Uterus (tissue), 4 donors: ENCODE measurements around the gene RHOA. TPM values are rescaled to one million over a fixed set of nuclear protein-coding genes. Genes with fewer than 3 reads are reported as not detected.

Experiments
- DNase-seq, 2 donors: peaks; one replicate each; pipeline ENCODE4 v3.0.0-alpha.2; 2019 to 2020
- H3K27ac ChIP-seq, 2 donors: fragments of 200-600 bp; sonication (generic); 1 replicate in 1 of 2; 2 replicates in 1 of 2; pipeline ENCODE4 v1.5.1; 2016 to 2018
- H3K27me3 ChIP-seq, 2 donors: fragments of 200-600 bp; sonication (generic); one replicate each; pipeline ENCODE4 v1.5.1; 2018 to 2019; ENCODE audit warnings: control low read depth in 1 of 2
- H3K36me3 ChIP-seq, 2 donors: fragments of 200-600 bp; sonication (generic); one replicate each; pipeline ENCODE4 v1.5.1; 2019; ENCODE audit warnings: control low read depth in 1 of 2
- H3K4me1 ChIP-seq, 2 donors: fragments of 200-600 bp; sonication (generic); one replicate each; pipeline ENCODE4 v1.5.1; 2018 to 2019; ENCODE audit warnings: control low read depth in 1 of 2
- H3K4me3 ChIP-seq, 2 donors: fragments of 200-600 bp; sonication (generic); 1 replicate in 1 of 2; 2 replicates in 1 of 2; pipeline ENCODE4 v1.5.1; 2018 to 2019; ENCODE audit warnings: mild to moderate bottlenecking in 1 of 2
- H3K9me3 ChIP-seq, 2 donors: fragments of 200-600 bp; sonication (generic); one replicate each; pipeline ENCODE4 v1.5.1; 2019; ENCODE audit warnings: control low read depth in 1 of 2
- POLR2A ChIP-seq, 2 donors: fragments of 450-650 bp; IDR thresholded peaks; one replicate each; pipeline ENCODE4 v1.6.1; 2016; ENCODE audit warnings: antibody characterized with exemption in 2 of 2, mild to moderate bottlenecking in 1 of 2, moderate library complexity in 1 of 2
- intact Hi-C: fragments of 100-400 bp; cut with DNase I; formaldehyde crosslinking; loops from one replicate; pipeline ENCODE4 v1.15.1; 2023; ENCODE audit warnings: low total_unique reads
- total RNA-seq, 4 donors: library from RNA; depleted of rRNA in 3 of 4; stranded (reverse); fragments of >200 nt in 3 of 4; gene quantifications; one replicate each; pipeline versions ENCODE4 v1.1.0 to v1.2.4, GENCODE V29; 2014 to 2023
- TF ChIP-seq, protein P1 (sequence below), 4 experiments: fragments of 200-600 bp in 2 of 4; fragments of 450-650 bp in 2 of 4; sonication (generic) in 2 of 4; IDR thresholded peaks; one replicate each; pipeline ENCODE4 v1.5.1; 2016 to 2019; ENCODE audit warnings: antibody characterized with exemption in 4 of 4, mild to moderate bottlenecking in 2 of 4, moderate library complexity in 1 of 4
- donor health status: DM: yes; HTN: yes; CAD: no.

Gene RHOA
- total RNA-seq, 4 donors from 2014 or later = 282 to 493 (median 419) TPM

DNA sequence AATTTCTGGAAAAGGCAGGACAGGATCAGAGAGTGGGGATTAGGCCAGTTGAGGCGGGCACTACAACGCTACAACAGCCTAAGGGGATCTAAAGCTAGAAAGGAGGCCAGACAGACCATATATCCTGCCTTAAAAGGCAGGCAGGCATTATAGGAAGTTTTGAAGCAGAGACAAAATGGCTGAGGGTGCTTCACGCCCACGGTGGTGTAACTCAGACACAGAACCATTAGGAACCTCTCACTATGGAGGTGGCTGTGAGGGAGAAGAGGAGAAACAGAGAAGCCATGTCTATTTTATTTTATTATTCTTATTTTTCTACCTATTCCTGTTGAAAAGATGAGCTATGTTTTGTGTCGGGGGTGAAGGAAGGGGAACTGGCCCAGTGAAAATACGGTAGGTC is 69.8 kb downstream of the RHOA start:
- Histone ChIP-seq H3K36me3 (no peaks in the 10 kb centered on the region), H3K27ac (peak overlapping the region; percentile 47 to 90), H3K9me3 (no peaks in the 10 kb centered on the region), H3K4me3 (no peak overlapping the region), H3K27me3 (no peaks in the 10 kb centered on the region), H3K4me1 (peaks cover 0 to 6% of the 10 kb centered on the region in 2 donors)
- intact Hi-C loops = no loop called here
- TF ChIP-seq, protein P1, sequence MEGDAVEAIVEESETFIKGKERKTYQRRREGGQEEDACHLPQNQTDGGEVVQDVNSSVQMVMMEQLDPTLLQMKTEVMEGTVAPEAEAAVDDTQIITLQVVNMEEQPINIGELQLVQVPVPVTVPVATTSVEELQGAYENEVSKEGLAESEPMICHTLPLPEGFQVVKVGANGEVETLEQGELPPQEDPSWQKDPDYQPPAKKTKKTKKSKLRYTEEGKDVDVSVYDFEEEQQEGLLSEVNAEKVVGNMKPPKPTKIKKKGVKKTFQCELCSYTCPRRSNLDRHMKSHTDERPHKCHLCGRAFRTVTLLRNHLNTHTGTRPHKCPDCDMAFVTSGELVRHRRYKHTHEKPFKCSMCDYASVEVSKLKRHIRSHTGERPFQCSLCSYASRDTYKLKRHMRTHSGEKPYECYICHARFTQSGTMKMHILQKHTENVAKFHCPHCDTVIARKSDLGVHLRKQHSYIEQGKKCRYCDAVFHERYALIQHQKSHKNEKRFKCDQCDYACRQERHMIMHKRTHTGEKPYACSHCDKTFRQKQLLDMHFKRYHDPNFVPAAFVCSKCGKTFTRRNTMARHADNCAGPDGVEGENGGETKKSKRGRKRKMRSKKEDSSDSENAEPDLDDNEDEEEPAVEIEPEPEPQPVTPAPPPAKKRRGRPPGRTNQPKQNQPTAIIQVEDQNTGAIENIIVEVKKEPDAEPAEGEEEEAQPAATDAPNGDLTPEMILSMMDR (IDR thresholded peaks at IDR 0.05) = no peak
- TF ChIP-seq POLR2A (IDR thresholded peaks at IDR 0.05) = no peak
- DNase-seq = no peak

- H3K4me1 ChIP-seq = peaks cover 0 to 6% of the 10 kb centered on the region in 2 donors
- intact Hi-C loops = no loop called here
- TF ChIP-seq, protein P1 (IDR thresholded peaks at IDR 0.05) = peak; percentile 50 to 79 (median 64)
- peak; percentile 68 to 76 for TF ChIP-seq POLR2A (IDR thresholded peaks at IDR 0.05)
These were observed 71.6 kb downstream of the RHOA start, which contains the start of gene USP4 for GRCh38 chr3:49339941-49340800. TSS of gene USP4 (minus strand) at chr3:49340053. CDS start at chr3:49340024, 29 bp downstream.

GRCh38 chr3:49339581-49339940 is 72.2 kb downstream of the RHOA start:
- Histone ChIP-seq H3K27ac (peak overlapping the region; percentile 90 to 95), H3K9me3 (no peaks in the 10 kb centered on the region), H3K4me1 (peaks cover 0 to 6% of the 10 kb centered on the region in 2 donors), H3K36me3 (no peaks in the 10 kb centered on the region), H3K4me3 (peak overlapping the region; percentile 74 to 90), H3K27me3 (no peaks in the 10 kb centered on the region)
- intact Hi-C loops = no loop called here
- no peak for TF ChIP-seq POLR2A (IDR thresholded peaks at IDR 0.05)
- TF ChIP-seq, protein P1 (IDR thresholded peaks at IDR 0.05) = no peak
- peak; percentile 24 to 34 for DNase-seq

More at GRCh38 chr3:49339941-49340800, 71.6 kb downstream of the RHOA start, which contains the start of gene USP4:
- H3K27me3 ChIP-seq = no peaks in the 10 kb centered on the region
- H3K4me3 ChIP-seq = peak within 1 kb of the TSS; percentile 74 to 90
- no peaks in the 10 kb centered on the region for H3K36me3 ChIP-seq
- no peaks in the 10 kb centered on the region for H3K9me3 ChIP-seq
- DNase-seq = peak; percentile 90 to 92
- H3K27ac ChIP-seq = peak within 1 kb of the TSS; percentile 90 to 95

DNA sequence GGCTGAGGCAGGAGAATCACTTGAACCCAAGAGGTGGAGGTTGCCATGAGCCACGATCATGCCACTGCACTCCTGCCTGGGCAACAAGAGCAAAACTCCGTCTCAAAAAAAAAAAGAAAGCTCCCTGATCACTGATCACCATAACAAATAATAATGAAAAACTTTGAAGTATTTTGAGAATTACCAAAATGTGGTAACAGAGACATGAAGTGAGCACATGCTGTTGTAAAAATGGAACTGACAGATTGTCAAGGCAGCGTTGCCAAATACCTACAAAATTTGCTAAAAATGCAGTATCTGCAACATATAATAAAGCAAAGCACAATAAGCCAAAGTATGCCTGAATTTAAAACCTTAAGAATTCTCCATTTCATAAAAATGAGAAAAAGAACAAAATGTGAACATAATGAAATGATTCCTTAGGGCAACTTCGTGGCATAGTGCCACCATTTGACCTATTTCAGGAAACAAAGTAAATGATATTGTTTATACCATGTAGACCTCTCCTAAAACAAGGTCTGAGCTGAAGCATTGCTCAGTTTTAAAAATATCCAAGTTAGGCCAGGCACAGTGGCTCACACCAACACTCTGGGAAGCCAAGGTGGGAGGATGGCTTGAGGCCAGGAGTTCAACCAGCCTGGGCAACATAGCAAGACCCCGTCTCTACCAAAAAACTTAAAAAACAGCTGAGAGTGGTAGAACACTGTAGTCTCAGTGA is 77.7 kb downstream of the RHOA start:
- Histone ChIP-seq H3K4me3 (no peak overlapping the region), H3K27ac (no peak overlapping the region), H3K27me3 (no peaks in the 10 kb centered on the region), H3K36me3 (no peaks in the 10 kb centered on the region), H3K4me1 (no peaks in the 10 kb centered on the region), H3K9me3 (no peaks in the 10 kb centered on the region)
- TF ChIP-seq, protein P1 (IDR thresholded peaks at IDR 0.05) = no peak
- no peak for TF ChIP-seq POLR2A (IDR thresholded peaks at IDR 0.05)
- intact Hi-C loops = no loop called here
- DNase-seq = no peak

DNA sequence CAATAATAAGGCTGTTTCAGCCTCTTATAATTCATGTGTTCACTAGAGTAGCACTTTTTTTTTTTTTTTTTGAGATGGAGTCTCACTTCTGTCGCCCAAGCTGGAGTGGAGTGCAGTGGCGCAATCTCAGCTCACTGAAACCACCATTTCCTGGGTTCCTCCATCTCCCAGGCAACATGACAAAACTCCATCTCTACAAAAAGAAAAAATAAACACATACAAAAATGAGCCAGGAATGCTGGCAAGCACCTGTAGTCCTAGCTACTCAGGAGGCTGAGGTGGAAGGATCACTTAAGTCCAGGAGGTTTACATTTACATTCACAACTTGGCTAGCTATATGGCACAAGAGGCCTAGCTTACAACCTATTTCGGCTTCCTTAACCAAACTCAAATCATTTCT is 78.7 kb downstream of the RHOA start:
- Histone ChIP-seq H3K4me1 (no peaks in the 10 kb centered on the region), H3K27me3 (no peaks in the 10 kb centered on the region), H3K27ac (no peak overlapping the region), H3K9me3 (no peaks in the 10 kb centered on the region), H3K36me3 (no peaks in the 10 kb centered on the region), H3K4me3 (no peak overlapping the region)
- intact Hi-C loops = no loop called here
- no peak for TF ChIP-seq POLR2A (IDR thresholded peaks at IDR 0.05)
- TF ChIP-seq, protein P1 (IDR thresholded peaks at IDR 0.05) = no peak
- no peak for DNase-seq
